Astrocyte (in vitro differentiated cells and primary cell): ENCODE data around the gene ARPP21. TPM values are rescaled to one million over a fixed set of nuclear protein-coding genes. Genes with fewer than 3 reads are reported as not detected.

Experiments
- DNase-seq: peaks from one replicate; pipeline ENCODE4 v3.0.0-alpha.2; 2010; ENCODE audit warnings: low read depth
- FAIRE-seq: peaks from 2 replicates; lab custom pipeline; 2011; peaks lifted over from hg19 to GRCh38; lab: Jason Lieb, UNC
- H2AFZ ChIP-seq: 2 replicates; pipeline ENCODE4 v1.6.0; 2012; ENCODE audit warnings: low read depth, low read length, inconsistent platforms
- H3K27ac ChIP-seq: 2 replicates; pipeline ENCODE4 v1.5.1; 2011; ENCODE audit warnings: low read depth, low read length, inconsistent platforms
- H3K27me3 ChIP-seq: 2 replicates; pipeline ENCODE4 v1.6.0; 2011; ENCODE audit warnings: low read length, inconsistent platforms; ENCODE audit not compliant: insufficient read depth
- H3K36me3 ChIP-seq: 2 replicates; pipeline ENCODE4 v1.5.1; 2011; ENCODE audit warnings: low read length, inconsistent platforms; ENCODE audit not compliant: insufficient read depth
- H3K4me1 ChIP-seq: 2 replicates; pipeline ENCODE4 v1.5.1; 2011; ENCODE audit warnings: low read length, inconsistent platforms; ENCODE audit not compliant: insufficient read depth
- H3K4me2 ChIP-seq: 2 replicates; pipeline ENCODE4 v1.6.0; 2012; ENCODE audit warnings: low read length, inconsistent platforms
- H3K4me3 ChIP-seq: 2 replicates; pipeline ENCODE4 v1.5.1; 2011; ENCODE audit warnings: low read depth, mild to moderate bottlenecking, low read length, inconsistent platforms; ENCODE audit not compliant: insufficient read depth
- H3K79me2 ChIP-seq: 2 replicates; pipeline ENCODE4 v1.6.0; 2012; ENCODE audit warnings: mild to moderate bottlenecking, low read length, inconsistent platforms; ENCODE audit not compliant: insufficient read depth
- H3K9ac ChIP-seq: 2 replicates; pipeline ENCODE4 v1.6.0; 2012; ENCODE audit warnings: mild to moderate bottlenecking, low read length, inconsistent platforms
- H3K9me3 ChIP-seq: 2 replicates; pipeline ENCODE4 v1.5.1; 2012; ENCODE audit warnings: low read depth, mild to moderate bottlenecking, low read length, inconsistent platforms; ENCODE audit not compliant: insufficient read depth
- H4K20me1 ChIP-seq: 2 replicates; pipeline ENCODE4 v1.6.0; 2012; ENCODE audit warnings: low read length, inconsistent platforms; ENCODE audit not compliant: insufficient read depth
- H3K27ac Mint-ChIP-seq: one replicate; pipeline ENCODE4 v1.8.0; 2021; ENCODE audit warnings: mild to moderate bottlenecking, mixed read lengths; ENCODE audit not compliant: unreplicated experiment
- H3K27me3 Mint-ChIP-seq: one replicate; pipeline ENCODE4 v1.8.0; 2021; ENCODE audit warnings: low read depth, mixed read lengths; ENCODE audit not compliant: unreplicated experiment
- H3K36me3 Mint-ChIP-seq: one replicate; pipeline ENCODE4 v1.8.0; 2021; ENCODE audit warnings: low read depth, mixed read lengths; ENCODE audit not compliant: unreplicated experiment
- H3K4me1 Mint-ChIP-seq: one replicate; pipeline ENCODE4 v1.8.0; 2021; ENCODE audit warnings: low read depth, mixed read lengths; ENCODE audit not compliant: unreplicated experiment
- H3K4me3 Mint-ChIP-seq: one replicate; pipeline ENCODE4 v1.8.0; 2021; ENCODE audit warnings: mild to moderate bottlenecking, moderate library complexity, mixed read lengths; ENCODE audit not compliant: unreplicated experiment
- H3K9me3 Mint-ChIP-seq: one replicate; pipeline ENCODE4 v1.8.0; 2021; ENCODE audit warnings: mild to moderate bottlenecking, mixed read lengths; ENCODE audit not compliant: unreplicated experiment
- EZH2 ChIP-seq: IDR thresholded peaks from 2 replicates; pipeline ENCODE4 v1.6.1; 2012; ENCODE audit warnings: mild to moderate bottlenecking, low read length, inconsistent platforms; ENCODE audit not compliant: insufficient read depth
- total RNA-seq: library from RNA; stranded (reverse); gene quantifications from 2 replicates; pipeline ENCODE4 v1.2.1, GENCODE V29; 2021
- TF ChIP-seq, protein P1 (sequence below): IDR thresholded peaks from 2 replicates; pipeline ENCODE4 v1.5.1; 2011; ENCODE audit warnings: low read depth, mild to moderate bottlenecking, inconsistent platforms, low read length, moderate library complexity; ENCODE audit not compliant: insufficient read depth

ARPP21 gene
- total RNA-seq, 1 donor from 2014 or later: 0.45 TPM

- Histone ChIP-seq H4K20me1 (no peaks in the 10 kb centered on the region), H3K4me2 (peak overlapping the region; percentile 30), H3K27ac (no peak overlapping the region), H3K9me3 (no peaks in the 10 kb centered on the region), H3K27me3 (no peaks in the 10 kb centered on the region), H3K9ac (no peak overlapping the region), H3K4me3 (no peak overlapping the region), H3K79me2 (no peaks in the 10 kb centered on the region), H3K36me3 (no peaks in the 10 kb centered on the region), H3K4me1 (peaks cover 3% of the 10 kb centered on the region), H2AFZ (no peak overlapping the region)
- H3K36me3 Mint-ChIP-seq: no peaks in the 10 kb centered on the region
- FAIRE-seq (no peak), DNase-seq (peak; percentile 18)
- H3K27ac Mint-ChIP-seq: no peak overlapping the region
- H3K9me3 Mint-ChIP-seq: no peaks in the 10 kb centered on the region
- no peak overlapping the region for H3K4me3 Mint-ChIP-seq
- no peaks in the 10 kb centered on the region for H3K27me3 Mint-ChIP-seq
- peaks cover 11% of the 10 kb centered on the region for H3K4me1 Mint-ChIP-seq
- TF ChIP-seq, protein P1, sequence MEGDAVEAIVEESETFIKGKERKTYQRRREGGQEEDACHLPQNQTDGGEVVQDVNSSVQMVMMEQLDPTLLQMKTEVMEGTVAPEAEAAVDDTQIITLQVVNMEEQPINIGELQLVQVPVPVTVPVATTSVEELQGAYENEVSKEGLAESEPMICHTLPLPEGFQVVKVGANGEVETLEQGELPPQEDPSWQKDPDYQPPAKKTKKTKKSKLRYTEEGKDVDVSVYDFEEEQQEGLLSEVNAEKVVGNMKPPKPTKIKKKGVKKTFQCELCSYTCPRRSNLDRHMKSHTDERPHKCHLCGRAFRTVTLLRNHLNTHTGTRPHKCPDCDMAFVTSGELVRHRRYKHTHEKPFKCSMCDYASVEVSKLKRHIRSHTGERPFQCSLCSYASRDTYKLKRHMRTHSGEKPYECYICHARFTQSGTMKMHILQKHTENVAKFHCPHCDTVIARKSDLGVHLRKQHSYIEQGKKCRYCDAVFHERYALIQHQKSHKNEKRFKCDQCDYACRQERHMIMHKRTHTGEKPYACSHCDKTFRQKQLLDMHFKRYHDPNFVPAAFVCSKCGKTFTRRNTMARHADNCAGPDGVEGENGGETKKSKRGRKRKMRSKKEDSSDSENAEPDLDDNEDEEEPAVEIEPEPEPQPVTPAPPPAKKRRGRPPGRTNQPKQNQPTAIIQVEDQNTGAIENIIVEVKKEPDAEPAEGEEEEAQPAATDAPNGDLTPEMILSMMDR: no peak
- TF ChIP-seq EZH2: no peak
Measured at GRCh38 chr3:35648347-35648746, 9.0 kb downstream of the ARPP21 start.

DNA sequence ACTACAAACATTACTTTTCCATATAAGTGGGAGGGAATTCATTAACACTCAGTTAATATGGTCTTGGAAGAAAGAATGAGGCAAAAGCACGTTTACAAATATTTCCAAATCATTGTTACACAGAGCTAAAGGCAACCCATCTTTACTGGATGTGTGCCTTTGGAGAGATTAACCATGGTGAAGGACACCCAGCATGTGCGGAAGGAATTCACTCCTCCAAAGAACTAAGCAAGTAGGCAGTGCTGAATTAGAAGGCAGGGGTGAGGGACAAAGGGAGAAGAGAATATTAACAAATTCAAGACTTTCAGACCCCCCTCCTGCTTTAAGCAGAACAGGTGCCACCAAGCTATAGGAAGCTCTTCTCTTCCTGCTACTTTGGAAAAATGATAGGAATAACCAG lies 10.1 kb downstream of the ARPP21 start:
- FAIRE-seq (no peak), DNase-seq (no peak)
- Histone ChIP-seq H3K9me3 (no peaks in the 10 kb centered on the region), H3K27me3 (no peaks in the 10 kb centered on the region), H4K20me1 (no peaks in the 10 kb centered on the region), H3K27ac (no peak overlapping the region), H3K79me2 (no peaks in the 10 kb centered on the region), H2AFZ (no peak overlapping the region), H3K36me3 (no peaks in the 10 kb centered on the region), H3K4me2 (no peak overlapping the region), H3K4me1 (peaks cover 3% of the 10 kb centered on the region), H3K4me3 (no peak overlapping the region), H3K9ac (no peak overlapping the region)
- no peaks in the 10 kb centered on the region for H3K9me3 Mint-ChIP-seq
- no peak for TF ChIP-seq EZH2
- TF ChIP-seq, protein P1: no peak
- no peak overlapping the region for H3K27ac Mint-ChIP-seq
- H3K4me3 Mint-ChIP-seq: no peak overlapping the region
- no peaks in the 10 kb centered on the region for H3K27me3 Mint-ChIP-seq
- H3K36me3 Mint-ChIP-seq: no peaks in the 10 kb centered on the region
- H3K4me1 Mint-ChIP-seq: peaks cover 11% of the 10 kb centered on the region

- H3K27ac Mint-ChIP-seq: no peak overlapping the region
- no peak overlapping the region for H3K4me3 ChIP-seq
- H3K27ac ChIP-seq: no peak overlapping the region
- no peak overlapping the region for H3K9ac ChIP-seq
- H3K9me3 Mint-ChIP-seq: no peaks in the 10 kb centered on the region
- peak overlapping the region; percentile 18 for H3K4me2 ChIP-seq
- no peaks in the 10 kb centered on the region for H3K27me3 ChIP-seq
- H4K20me1 ChIP-seq: no peaks in the 10 kb centered on the region
- H3K36me3 ChIP-seq: no peaks in the 10 kb centered on the region
- H3K9me3 ChIP-seq: no peaks in the 10 kb centered on the region
- H3K79me2 ChIP-seq: no peaks in the 10 kb centered on the region
- no peaks in the 10 kb centered on the region for H3K27me3 Mint-ChIP-seq
- H2AFZ ChIP-seq: no peak overlapping the region
- no peaks in the 10 kb centered on the region for H3K36me3 Mint-ChIP-seq
- peaks cover 11% of the 10 kb centered on the region for H3K4me1 Mint-ChIP-seq
- FAIRE-seq (no peak), DNase-seq (no peak)
- no peak overlapping the region for H3K4me3 Mint-ChIP-seq
- no peak for TF ChIP-seq EZH2
- TF ChIP-seq, protein P1: no peak
- peaks cover 3% of the 10 kb centered on the region for H3K4me1 ChIP-seq
Measured at GRCh38 chr3:35651426-35651825, 12.1 kb downstream of the ARPP21 start.
